ENCODE measurements around the gene HBD. TPM values are rescaled to one million over a fixed set of nuclear protein-coding genes. Genes with fewer than 3 reads are reported as not detected.

The HBD gene
- total and polyA plus RNA-seq, 9 donors: 0.39 to 1.0 (median 0.58) TPM; not detected in 3

DNA sequence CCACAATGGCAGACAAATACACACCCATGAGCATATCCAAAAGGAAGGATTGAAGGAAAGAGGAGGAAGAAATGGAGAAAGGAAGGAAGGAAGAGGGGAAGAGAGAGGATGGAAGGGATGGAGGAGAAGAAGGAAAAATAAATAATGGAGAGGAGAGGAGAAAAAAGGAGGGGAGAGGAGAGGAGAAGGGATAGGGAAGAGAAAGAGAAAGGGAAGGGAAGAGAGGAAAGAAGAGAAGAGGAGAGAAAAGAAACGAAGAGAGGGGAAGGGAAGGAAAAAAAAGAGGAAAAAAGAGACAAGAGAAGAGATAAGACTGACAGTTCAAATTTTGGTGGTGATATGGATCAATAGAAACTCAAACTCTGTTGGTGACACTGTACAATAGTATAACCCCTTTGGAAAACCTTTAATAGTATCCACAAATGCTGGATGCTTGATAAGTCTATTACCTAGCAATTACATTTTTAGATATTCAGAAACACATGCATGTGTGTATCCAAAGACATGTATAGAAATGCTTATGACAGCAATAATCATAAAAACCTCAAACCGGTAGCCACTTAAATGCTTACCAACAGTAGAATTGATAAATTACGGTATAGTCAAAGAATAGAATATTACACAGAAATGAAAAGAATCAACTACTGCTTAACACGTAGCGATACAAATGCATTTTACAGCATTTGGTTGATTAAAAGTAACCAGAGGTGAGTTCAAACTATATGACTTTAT is 1.2 kb upstream of the HBD start:
- H3K9me3 ChIP-seq (replicated peaks; ENCODE audit: control insufficient read depth, low read depth, low read length): no peaks in the 10 kb centered on the region
- no peak overlapping the region for H3K4me3 ChIP-seq (ENCODE audit: low read length)
- no peaks in the 10 kb centered on the region for H3K4me1 ChIP-seq (ENCODE audit: control insufficient read depth, insufficient read depth, low read length)
- no CpG with 5 or more reads among the region's 5 CpGs for WGBS (ENCODE audit: insufficient coverage)
- no peaks in the 10 kb centered on the region for H3K27me3 ChIP-seq (ENCODE audit: control insufficient read depth, insufficient read depth, low read length)
- H3K36me3 ChIP-seq (ENCODE audit: control insufficient read depth, insufficient read depth, low read length): no peaks in the 10 kb centered on the region
- no peak overlapping the region for H3K27ac ChIP-seq (ENCODE audit: low read length)
- DNase-seq: no peak

DNA sequence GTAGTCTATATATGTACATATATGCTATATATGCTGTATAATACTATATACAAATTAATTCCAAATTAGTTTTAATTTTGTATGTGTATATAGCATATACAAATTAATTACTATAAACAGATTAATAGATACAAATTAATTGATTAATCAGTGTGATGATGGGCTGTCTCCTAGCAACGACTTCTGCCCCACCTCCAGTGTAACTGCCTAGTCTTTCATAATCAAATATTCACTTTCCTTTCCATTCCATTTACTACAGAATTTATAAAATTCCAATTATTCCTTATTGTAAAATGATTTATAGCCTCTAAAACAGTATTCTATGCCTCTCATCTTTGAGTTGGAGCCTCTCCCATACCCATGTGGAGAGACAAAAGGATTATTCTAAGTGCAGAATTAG is 976 bp downstream of the HBD start:
- Histone ChIP-seq H3K27ac (ENCODE audit: low read length) (no peak overlapping the region), H3K36me3 (ENCODE audit: control insufficient read depth, insufficient read depth, low read length) (no peaks in the 10 kb centered on the region), H3K4me1 (ENCODE audit: control insufficient read depth, insufficient read depth, low read length) (no peaks in the 10 kb centered on the region), H3K4me3 (ENCODE audit: low read length) (no peak overlapping the region), H3K9me3 (replicated peaks; ENCODE audit: control insufficient read depth, low read depth, low read length) (no peaks in the 10 kb centered on the region), H3K27me3 (ENCODE audit: control insufficient read depth, insufficient read depth, low read length) (no peaks in the 10 kb centered on the region)
- WGBS (ENCODE audit: insufficient coverage): no CpG with 5 or more reads among the region's 1 CpG
- DNase-seq: no peak

DNA sequence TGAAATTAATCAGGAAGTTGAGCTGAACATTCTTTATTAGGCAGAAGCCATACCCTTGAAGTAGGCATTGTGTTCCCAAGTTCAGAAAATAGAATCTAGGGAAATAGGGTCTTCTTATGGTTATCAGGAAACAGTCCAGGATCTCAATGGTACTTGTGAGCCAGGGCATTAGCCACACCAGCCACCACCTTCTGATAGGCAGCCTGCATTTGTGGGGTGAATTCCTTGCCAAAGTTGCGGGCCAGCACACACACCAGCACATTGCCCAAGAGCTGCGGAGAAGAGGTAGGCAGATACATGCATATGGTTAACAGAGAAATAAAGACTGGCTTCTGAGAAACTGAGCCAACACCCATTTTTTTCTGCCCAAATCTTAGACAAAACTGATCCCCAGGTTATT is 1.5 kb downstream of the HBD start:
- Histone ChIP-seq H3K4me1 (ENCODE audit: control insufficient read depth, insufficient read depth, low read length) (no peaks in the 10 kb centered on the region), H3K9me3 (replicated peaks; ENCODE audit: control insufficient read depth, low read depth, low read length) (no peaks in the 10 kb centered on the region), H3K36me3 (ENCODE audit: control insufficient read depth, insufficient read depth, low read length) (no peaks in the 10 kb centered on the region), H3K27ac (ENCODE audit: low read length) (no peak overlapping the region), H3K27me3 (ENCODE audit: control insufficient read depth, insufficient read depth, low read length) (no peaks in the 10 kb centered on the region), H3K4me3 (ENCODE audit: low read length) (no peak overlapping the region)
- no CpG with 5 or more reads among the region's 2 CpGs for WGBS (ENCODE audit: insufficient coverage)
- no peak for DNase-seq

DNA sequence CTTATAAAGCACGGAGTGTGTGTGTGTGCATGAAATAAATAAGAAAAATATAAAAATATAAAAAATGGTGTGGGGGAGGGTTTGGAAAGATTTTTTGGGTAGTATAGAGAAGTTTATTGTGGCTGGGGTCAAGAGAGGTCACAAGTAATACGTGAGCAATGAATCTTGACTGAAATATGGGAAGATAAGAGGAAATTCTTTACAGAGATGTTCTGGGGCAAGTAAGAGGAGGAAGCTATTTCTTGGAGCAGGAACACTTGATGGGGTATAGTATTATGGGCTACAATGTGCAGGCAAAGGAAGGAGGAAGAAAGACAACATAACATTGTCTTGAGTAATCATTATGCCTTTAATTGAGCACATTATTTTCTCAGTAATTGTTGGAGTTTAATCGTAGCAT is 2.1 kb downstream of the HBD start:
- no peaks in the 10 kb centered on the region for H3K4me1 ChIP-seq (ENCODE audit: control insufficient read depth, insufficient read depth, low read length)
- H3K4me3 ChIP-seq (ENCODE audit: low read length): no peak overlapping the region
- no peaks in the 10 kb centered on the region for H3K9me3 ChIP-seq (replicated peaks; ENCODE audit: control insufficient read depth, low read depth, low read length)
- no peaks in the 10 kb centered on the region for H3K27me3 ChIP-seq (ENCODE audit: control insufficient read depth, insufficient read depth, low read length)
- no peak for DNase-seq
- no peaks in the 10 kb centered on the region for H3K36me3 ChIP-seq (ENCODE audit: control insufficient read depth, insufficient read depth, low read length)
- no peak overlapping the region for H3K27ac ChIP-seq (ENCODE audit: low read length)
- 65% methylated on average over 2 of the region's 3 CpGs for WGBS (ENCODE audit: insufficient coverage)

DNA sequence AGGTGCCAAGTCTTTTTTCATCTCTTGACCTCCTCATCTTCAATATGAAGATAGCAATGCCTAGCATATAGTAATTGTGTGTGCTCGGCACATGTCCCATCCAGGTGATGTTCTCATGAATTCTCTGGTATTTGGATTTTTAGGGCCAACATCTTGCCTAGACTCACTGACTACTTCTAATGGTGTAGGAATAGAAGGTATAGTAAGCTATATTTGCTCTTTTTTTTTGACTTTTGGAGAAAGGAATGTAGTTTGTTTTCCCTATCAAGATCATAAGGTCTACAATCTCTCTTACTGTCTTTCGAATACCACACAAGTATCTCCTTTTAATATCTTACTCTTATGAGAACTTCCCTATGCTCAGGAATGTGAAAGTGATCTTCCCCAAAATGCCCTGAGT is 3.2 kb downstream of the HBD start:
- Histone ChIP-seq H3K36me3 (ENCODE audit: control insufficient read depth, insufficient read depth, low read length) (no peaks in the 10 kb centered on the region), H3K27me3 (ENCODE audit: control insufficient read depth, insufficient read depth, low read length) (no peaks in the 10 kb centered on the region), H3K27ac (ENCODE audit: low read length) (no peak overlapping the region), H3K4me3 (ENCODE audit: low read length) (no peak overlapping the region), H3K4me1 (ENCODE audit: control insufficient read depth, insufficient read depth, low read length) (no peaks in the 10 kb centered on the region), H3K9me3 (replicated peaks; ENCODE audit: control insufficient read depth, low read depth, low read length) (no peaks in the 10 kb centered on the region)
- no CpG with 5 or more reads among the region's 2 CpGs for WGBS (ENCODE audit: insufficient coverage)
- no peak for DNase-seq

DNA sequence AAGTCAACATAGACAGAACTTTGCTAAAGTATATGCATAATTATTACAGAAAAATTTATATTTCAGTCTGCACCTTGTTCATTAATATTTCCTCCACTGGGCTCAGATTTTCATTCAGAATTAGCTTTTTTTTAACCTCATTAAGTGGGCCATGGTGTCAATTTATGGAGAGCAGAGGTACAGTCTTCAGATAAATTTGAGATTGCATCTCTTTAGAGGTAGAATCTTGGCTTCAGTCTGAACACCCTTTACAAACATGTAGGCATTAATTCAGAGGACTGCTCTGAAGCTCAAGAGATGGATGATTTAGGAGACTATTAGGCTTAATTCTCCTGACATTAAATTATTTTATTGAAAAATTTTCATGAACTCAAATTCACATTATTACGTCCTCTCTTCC is 4.0 kb downstream of the HBD start:
- Histone ChIP-seq H3K27me3 (ENCODE audit: control insufficient read depth, insufficient read depth, low read length) (no peaks in the 10 kb centered on the region), H3K27ac (ENCODE audit: low read length) (no peak overlapping the region), H3K9me3 (replicated peaks; ENCODE audit: control insufficient read depth, low read depth, low read length) (no peaks in the 10 kb centered on the region), H3K4me3 (ENCODE audit: low read length) (no peak overlapping the region), H3K36me3 (ENCODE audit: control insufficient read depth, insufficient read depth, low read length) (no peaks in the 10 kb centered on the region), H3K4me1 (ENCODE audit: control insufficient read depth, insufficient read depth, low read length) (no peaks in the 10 kb centered on the region)
- no peak for DNase-seq
- WGBS (ENCODE audit: insufficient coverage): no CpG with 5 or more reads among the region's 1 CpG

DNA sequence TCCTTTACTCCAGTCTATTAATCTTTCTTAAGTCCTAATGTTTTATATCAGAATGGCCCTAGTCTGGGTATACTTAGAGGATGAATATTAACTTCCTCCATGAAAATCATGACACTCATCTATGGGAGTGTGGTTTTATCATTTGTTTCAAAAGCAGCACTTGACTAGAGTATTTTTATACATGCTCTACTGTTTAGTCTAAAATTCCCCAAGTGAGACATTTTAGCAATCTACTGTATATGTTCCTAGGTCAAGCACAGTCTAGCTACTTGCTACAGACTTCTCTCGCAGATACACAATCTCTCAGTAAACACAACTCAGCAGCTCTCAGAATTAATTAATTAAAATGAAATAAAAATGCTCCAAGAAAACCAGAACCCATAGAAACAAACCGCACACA is 4.5 kb downstream of the HBD start:
- H3K4me3 ChIP-seq (ENCODE audit: low read length): no peak overlapping the region
- no peaks in the 10 kb centered on the region for H3K4me1 ChIP-seq (ENCODE audit: control insufficient read depth, insufficient read depth, low read length)
- no peak overlapping the region for H3K27ac ChIP-seq (ENCODE audit: low read length)
- no peaks in the 10 kb centered on the region for H3K36me3 ChIP-seq (ENCODE audit: control insufficient read depth, insufficient read depth, low read length)
- H3K9me3 ChIP-seq (replicated peaks; ENCODE audit: control insufficient read depth, low read depth, low read length): no peaks in the 10 kb centered on the region
- no peak for DNase-seq
- H3K27me3 ChIP-seq (ENCODE audit: control insufficient read depth, insufficient read depth, low read length): no peaks in the 10 kb centered on the region
- WGBS (ENCODE audit: insufficient coverage): no CpG with 5 or more reads among the region's 2 CpGs

DNA sequence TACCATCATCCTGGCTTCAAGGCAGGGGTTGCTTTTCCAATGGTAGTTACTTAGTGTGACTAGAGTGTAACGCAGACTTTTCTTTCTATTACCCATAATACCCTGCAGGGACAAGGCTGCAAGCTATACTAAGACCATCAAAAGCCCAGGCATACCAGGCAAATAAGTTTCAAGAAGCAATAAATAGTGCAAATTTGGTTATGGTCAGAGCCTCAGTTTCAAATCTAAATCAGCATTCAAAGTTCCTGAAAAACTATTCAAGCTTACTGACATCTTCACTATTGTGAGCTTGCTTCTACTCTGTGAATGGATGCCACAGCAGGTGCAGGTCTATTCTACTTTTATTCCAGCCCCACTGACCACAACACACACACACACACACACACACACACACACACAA is 4.9 kb downstream of the HBD start:
- Histone ChIP-seq H3K36me3 (ENCODE audit: control insufficient read depth, insufficient read depth, low read length) (no peaks in the 10 kb centered on the region), H3K4me1 (ENCODE audit: control insufficient read depth, insufficient read depth, low read length) (no peaks in the 10 kb centered on the region), H3K27me3 (ENCODE audit: control insufficient read depth, insufficient read depth, low read length) (no peaks in the 10 kb centered on the region), H3K9me3 (replicated peaks; ENCODE audit: control insufficient read depth, low read depth, low read length) (no peaks in the 10 kb centered on the region), H3K27ac (ENCODE audit: low read length) (no peak overlapping the region), H3K4me3 (ENCODE audit: low read length) (no peak overlapping the region)
- no peak for DNase-seq
- no CpG with 5 or more reads among the region's 1 CpG for WGBS (ENCODE audit: insufficient coverage)

DNA sequence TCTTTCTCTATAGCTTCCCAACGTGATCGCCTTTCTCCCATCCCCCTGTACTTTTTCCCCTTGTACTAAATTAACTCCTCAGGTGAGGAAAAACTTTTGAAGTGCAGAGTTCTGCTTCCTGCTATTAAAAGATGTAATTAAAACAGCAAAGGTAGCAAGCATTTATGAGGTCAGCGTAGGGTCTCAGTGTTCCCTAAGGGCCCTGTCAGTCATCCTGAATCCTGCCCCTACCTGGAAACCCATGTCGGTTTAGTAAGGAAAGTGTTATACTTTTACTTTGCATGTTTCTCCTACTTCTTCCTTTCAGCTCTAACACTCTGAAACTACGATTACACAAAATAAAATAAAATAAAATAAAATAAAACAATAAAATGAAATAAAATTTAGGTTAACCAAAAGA is 6.2 kb downstream of the HBD start:
- Histone ChIP-seq H3K36me3 (ENCODE audit: control insufficient read depth, insufficient read depth, low read length) (no peaks in the 10 kb centered on the region), H3K4me3 (ENCODE audit: low read length) (no peak overlapping the region), H3K27ac (ENCODE audit: low read length) (no peak overlapping the region), H3K27me3 (ENCODE audit: control insufficient read depth, insufficient read depth, low read length) (no peaks in the 10 kb centered on the region), H3K9me3 (replicated peaks; ENCODE audit: control insufficient read depth, low read depth, low read length) (no peaks in the 10 kb centered on the region), H3K4me1 (ENCODE audit: control insufficient read depth, insufficient read depth, low read length) (no peaks in the 10 kb centered on the region)
- DNase-seq: no peak
- no CpG with 5 or more reads among the region's 5 CpGs for WGBS (ENCODE audit: insufficient coverage)

DNA sequence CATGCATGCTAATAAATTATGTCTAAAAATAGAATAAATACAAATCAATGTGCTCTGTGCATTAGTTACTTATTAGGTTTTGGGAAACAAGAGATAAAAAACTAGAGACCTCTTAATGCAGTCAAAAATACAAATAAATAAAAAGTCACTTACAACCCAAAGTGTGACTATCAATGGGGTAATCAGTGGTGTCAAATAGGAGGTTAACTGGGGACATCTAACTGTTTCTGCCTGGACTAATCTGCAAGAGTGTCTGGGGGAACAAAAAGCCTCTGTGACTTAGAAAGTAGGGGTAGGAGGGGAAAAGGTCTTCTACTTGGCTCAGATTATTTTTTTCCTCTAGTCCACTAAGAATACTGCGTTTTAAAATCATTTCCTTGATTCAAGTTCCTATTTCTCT is 6.6 kb downstream of the HBD start:
- H3K9me3 ChIP-seq (replicated peaks; ENCODE audit: control insufficient read depth, low read depth, low read length): no peaks in the 10 kb centered on the region
- no CpG with 5 or more reads among the region's 1 CpG for WGBS (ENCODE audit: insufficient coverage)
- H3K36me3 ChIP-seq (ENCODE audit: control insufficient read depth, insufficient read depth, low read length): no peaks in the 10 kb centered on the region
- H3K4me1 ChIP-seq (ENCODE audit: control insufficient read depth, insufficient read depth, low read length): no peaks in the 10 kb centered on the region
- no peak overlapping the region for H3K27ac ChIP-seq (ENCODE audit: low read length)
- no peaks in the 10 kb centered on the region for H3K27me3 ChIP-seq (ENCODE audit: control insufficient read depth, insufficient read depth, low read length)
- H3K4me3 ChIP-seq (ENCODE audit: low read length): no peak overlapping the region
- DNase-seq: no peak

DNA sequence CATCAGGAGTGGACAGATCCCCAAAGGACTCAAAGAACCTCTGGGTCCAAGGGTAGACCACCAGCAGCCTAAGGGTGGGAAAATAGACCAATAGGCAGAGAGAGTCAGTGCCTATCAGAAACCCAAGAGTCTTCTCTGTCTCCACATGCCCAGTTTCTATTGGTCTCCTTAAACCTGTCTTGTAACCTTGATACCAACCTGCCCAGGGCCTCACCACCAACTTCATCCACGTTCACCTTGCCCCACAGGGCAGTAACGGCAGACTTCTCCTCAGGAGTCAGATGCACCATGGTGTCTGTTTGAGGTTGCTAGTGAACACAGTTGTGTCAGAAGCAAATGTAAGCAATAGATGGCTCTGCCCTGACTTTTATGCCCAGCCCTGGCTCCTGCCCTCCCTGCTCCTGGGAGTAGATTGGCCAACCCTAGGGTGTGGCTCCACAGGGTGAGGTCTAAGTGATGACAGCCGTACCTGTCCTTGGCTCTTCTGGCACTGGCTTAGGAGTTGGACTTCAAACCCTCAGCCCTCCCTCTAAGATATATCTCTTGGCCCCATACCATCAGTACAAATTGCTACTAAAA is 7.5 kb downstream of the HBD start, which contains the start of gene HBB:
Gene HBB (minus strand): TSS at position 340 of the 579 bp plus-strand sequence. CDS start 50 bp downstream, at position 290.
- DNase-seq: no peak
- WGBS (ENCODE audit: insufficient coverage): no CpG with 5 or more reads among the region's 3 CpGs
- Histone ChIP-seq H3K36me3 (ENCODE audit: control insufficient read depth, insufficient read depth, low read length) (no peaks in the 10 kb centered on the region), H3K4me3 (ENCODE audit: low read length) (no peak within 1 kb of the TSS), H3K27me3 (ENCODE audit: control insufficient read depth, insufficient read depth, low read length) (no peaks in the 10 kb centered on the region), H3K4me1 (ENCODE audit: control insufficient read depth, insufficient read depth, low read length) (no peaks in the 10 kb centered on the region), H3K27ac (ENCODE audit: low read length) (no peak within 1 kb of the TSS), H3K9me3 (replicated peaks; ENCODE audit: control insufficient read depth, low read depth, low read length) (no peaks in the 10 kb centered on the region)
